ENCODE data around the gene ABRACL.
"Not testable (repeated sequence)": the region's sequence is repeated elsewhere in the genome, so short reads cannot be mapped to it uniquely, and the experiment has no call there.

Gene ABRACL, protein sequence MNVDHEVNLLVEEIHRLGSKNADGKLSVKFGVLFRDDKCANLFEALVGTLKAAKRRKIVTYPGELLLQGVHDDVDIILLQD

DNA sequence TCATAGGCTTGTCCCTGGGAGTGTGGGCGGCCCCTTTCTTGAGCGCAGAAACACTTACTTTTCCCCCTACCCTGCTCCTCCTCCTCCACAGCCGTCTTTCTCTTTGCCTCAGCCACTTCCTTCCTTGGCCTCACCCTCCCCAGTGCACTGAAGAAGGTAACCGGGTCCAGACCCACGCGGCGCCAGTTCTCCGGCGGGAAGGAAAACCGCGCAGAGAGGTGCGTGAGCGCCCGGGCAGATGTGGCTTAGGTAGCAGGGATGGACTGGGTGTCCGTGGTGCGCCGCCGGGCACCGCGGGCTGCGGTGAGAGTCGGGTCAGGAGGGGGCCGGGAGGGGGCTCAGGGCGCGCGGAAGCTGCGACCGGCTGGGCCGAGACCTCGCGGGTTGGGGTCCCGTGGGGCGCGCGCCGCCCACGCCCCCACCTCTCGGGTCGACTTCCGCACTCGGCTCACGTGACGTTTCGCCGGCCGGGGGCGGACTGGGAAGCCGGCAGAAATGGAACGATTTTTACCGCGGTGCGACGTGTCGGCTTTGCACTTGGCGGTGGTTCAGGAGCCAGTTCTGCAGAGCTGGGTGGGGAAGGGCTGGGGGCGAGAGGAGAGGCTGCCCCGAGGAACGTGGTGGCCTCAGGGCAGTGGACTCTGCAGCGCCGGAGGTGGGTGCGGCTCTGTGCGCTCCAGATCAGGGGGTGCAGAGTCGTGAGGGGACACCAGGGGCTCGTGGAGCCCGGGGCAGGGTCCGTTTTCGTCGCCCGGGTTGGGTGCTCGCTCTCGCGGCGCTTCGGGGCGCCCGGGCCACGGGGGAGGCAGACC, at the start of gene ABRACL:
Gene ABRACL (plus strand): TSS at position 88 of the 812 bp plus-strand sequence. CDS start 5,416 bp downstream, outside the sequence.
- DNase-seq = peak; percentile 62

DNA sequence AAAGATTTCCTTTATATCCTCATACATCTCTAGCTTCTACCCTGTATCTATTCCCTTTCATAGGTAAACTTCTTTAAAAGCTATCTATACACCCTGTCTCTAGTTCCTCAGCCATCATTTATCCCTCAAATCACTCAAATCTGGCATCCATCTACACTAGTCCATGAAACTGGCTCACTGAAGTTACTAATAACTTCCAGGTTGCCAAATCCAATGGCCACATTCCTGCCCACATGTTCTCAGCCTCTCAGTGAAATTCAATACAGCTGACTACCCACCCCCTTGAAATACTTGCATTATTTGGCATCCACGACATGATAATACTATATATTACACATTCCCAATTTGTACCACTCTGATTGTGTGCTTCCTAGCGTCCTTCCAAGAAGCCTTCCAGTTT, 49.2 kb upstream of the ABRACL start:
- no peak for DNase-seq

DNA sequence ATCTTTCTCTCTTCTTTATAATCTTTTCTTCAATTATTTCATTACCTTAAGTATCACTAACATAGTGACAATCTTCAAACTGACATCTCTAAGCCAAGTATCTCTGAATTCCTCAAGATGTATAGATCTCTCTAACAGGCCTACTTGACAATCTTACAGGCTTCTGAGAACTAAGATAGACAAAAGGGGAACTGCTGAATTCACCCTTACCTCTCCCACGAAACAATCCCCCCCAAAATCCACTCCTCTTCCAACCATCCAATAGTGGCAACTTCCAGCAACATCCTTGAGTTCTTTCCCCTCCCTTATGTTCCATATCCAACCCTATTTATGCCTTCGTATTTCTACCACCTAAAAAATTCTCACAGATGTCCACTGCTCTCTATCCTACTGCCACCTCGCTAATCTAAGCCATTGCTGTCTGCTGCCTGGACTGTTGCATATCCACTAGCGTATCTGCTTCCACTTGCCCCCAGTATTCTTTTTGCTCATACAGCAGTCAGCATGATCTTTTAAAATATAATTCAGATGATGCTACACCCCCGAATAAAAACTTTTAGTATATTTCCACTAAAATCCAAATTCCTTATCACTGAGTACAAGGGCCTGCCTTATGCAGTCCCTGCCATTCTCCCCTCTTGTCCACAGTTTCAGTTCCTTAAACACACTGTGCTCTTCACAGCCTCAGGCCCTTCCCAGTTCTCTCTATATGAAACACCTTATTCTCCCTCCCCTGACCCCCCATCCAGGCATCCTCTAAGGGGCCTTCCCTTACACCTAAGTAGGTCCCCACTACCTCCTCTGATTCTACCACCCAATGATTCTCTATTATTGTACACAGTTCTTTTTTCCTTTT, 48.5 kb upstream of the ABRACL start:
- DNase-seq = no peak

DNA sequence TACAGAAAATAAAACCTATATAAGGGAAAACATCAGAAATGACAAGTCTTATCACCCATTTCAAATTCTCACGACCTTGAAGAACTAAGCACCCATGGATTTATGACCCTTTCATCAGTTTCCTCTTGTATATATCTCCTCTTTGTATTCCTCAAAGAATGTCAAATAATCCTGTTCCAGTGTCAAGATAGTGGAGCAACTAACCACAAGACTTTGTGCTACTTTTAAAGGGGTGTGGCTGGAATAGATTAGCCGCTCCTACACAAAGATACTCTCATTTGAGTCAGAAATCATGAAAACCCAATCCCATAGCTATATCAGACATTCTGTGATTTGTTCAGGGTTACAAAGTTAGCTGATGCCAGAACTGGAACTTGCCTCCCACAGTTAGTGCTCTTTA, 47.1 kb upstream of the ABRACL start:
- no peak for DNase-seq

DNA sequence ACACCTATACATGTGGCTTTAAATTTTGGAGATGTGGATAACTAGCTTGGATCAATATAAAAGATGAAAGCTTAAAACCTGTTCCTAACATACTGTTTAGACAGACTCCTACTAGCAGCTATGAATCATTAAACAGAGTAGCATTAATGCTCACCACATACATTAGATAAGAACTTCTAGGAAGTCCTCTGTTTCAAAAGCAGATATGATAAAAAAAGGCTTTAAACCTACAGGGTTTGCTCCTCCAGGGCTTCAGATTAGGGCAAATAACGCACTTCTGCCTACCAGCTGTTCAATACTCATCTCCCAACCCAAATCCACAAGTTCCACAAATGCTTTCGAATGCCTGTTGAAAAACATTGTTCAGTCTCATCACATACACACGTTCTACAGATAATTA, 42.0 kb upstream of the ABRACL start:
- DNase-seq = no peak

DNA sequence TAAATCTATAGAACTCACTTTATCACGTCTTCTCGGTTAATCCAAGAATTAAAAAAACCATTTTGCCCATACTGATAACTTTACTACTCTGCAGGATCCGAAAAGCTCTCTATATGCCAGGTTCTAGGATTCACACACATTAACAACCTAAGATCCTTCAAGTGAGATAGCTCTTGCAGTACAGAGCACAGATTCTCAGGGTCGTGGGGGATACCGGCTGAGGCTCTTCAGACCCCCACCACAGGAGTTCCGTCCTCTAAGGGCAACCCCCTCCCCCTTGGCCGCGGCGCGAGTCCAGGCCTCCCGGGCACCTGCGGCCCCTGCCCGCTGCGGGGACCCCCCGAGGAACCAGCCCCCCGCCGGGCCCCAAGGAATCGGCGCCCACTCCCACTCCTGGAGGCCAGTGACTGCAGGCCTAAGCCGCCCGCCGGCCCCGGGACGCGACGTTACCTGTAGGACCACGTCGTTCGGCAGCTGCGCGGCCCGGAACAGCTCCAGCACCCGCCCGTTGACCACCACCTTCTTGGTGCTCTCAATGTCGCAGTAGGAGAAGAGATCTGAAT, 41.4 kb upstream of the ABRACL start:
- no peak for DNase-seq

DNA sequence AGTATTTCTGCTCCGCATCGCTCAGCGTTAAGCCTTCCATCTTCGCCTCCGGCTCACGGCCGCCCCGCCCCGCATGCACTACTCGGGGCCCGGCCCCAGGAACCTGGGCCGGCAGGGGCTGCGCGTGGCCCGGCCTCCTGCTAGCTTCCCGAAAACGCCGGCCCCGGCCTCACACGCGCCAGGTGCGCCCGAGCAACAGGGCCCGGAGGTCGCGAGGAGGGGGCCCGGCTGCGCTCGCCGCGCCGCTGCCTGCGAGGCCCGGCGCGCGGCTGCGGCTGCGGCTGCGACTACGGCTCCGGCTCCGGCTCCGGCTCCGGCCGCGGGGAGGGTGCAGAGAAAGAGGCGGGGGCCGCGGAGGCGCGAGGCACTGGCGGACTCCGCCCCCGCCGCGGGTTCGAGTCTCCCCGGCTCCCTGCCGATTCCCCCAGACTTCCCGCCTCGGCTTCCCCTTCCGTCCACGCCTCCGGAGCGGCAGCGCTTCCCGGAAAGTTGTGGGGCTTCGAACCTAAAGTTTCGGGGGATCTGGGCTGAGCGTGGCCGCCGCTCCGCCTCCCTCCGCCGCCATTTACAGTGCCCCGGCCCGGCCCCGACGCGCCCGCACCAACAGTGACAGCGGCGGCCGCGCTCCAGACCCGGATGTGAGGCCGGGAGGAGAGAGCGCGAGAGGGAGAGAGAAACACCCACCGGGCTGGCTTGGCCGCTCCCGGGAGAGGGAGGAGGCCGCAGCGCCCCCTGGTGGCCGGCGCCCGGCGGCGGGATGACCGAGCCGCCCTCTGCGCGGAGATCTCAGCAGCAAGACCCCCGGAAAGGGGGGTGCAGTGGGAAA, 40.7 kb upstream of the ABRACL start, which contains the start of gene REPS1:
Gene REPS1 (minus strand): TSS at position 611 of the 826 bp plus-strand sequence. CDS start 571 bp downstream, at position 40.
- peak; percentile 87 for DNase-seq

DNA sequence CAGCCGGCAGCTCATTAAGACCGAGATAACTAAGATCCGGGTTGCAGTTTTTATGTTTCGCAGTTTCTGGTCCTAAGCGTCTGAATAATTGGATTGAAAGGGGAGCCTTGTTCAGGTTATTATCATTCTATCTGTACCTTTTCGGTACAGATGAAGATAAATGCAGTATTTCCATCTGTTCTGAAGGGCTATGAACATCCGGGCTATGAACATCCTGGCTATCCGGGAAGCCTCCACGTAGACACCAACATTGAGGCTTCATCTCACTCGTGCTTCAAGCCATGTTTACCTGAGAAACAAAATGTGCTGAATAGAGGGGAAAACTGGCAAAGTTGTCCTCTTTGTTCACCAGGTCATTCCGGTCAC, 40.1 kb upstream of the ABRACL start:
- no peak for DNase-seq

DNA sequence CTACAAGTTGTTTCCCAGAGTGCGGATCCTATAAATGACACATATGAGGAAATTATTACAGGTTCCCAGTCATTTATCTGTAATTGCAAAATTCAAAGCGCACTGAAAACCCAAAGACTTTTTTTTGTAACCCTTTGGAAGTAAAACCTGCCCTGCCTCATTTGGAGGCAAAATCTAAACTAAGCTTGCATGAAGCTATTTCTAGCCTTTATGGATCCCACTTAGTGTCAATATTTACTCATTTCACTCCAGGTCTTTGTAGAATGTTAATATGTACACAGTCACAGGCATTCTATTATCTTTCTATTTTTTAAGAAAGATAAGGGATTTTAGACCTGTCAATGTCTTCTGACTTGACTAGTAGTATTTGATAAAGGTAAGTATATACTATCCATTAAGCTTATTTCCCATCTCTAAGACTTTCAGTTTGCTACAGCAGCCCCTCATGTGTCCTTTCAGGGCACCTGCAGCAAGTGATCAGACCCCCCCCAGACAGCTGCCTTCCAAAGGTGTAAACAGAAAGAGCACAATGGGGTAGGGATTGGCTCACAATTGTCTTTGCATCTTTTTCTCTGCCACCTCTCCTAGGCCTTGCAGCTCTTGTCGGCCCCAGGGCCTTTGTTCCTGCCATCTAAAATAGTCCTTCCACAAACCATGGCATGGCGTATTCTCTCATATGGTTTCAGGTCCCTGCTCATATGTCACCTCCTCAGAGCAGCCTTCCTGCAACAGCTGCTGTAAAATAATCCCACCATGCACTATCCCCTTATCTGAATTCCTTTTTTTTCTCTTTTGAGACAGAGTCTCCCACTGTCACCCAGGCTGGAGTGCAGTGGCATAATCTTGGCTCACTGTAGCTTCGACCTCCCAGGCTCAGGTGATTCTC, 39.2 kb upstream of the ABRACL start:
- no peak for DNase-seq

DNA sequence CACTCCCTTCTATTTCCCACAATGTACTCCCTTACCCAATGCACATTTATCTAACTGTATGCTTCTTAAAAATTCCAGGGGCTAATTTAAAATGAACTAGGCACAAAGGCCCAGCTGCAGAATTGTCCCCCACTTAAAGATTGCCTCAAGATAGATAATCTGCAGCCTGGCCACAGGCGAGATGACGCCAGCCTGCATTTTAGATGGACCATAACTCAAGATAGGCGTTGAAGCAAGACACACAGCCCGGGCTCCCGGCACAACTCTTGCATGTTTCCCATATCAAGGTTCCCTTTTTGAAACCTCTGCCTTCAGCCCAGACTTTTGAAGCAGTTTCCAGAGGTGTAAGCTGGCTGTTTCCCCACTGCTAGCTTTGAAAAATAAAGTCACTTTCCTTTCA, 37.3 kb upstream of the ABRACL start:
- DNase-seq = no peak

DNA sequence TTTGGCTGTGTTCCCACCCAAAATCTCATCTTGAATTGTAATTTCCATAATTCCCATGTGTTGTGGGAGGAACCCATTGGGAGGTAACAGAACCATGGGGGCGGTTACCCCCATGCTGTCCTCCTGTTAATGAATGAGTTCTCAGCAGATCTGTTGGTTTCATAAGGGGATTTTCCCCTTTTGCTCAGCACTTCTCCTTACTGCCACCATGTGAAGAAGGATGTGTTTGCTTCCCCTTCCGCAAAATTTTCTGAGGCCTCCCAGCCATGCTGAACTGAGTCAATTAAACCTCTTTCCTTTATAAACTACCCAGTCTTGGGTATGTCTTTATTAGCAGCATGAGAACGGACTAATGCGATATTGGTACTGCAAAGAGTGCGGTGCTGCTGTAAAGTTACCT, 35.6 kb upstream of the ABRACL start:
- not testable (repeated sequence) for DNase-seq

DNA sequence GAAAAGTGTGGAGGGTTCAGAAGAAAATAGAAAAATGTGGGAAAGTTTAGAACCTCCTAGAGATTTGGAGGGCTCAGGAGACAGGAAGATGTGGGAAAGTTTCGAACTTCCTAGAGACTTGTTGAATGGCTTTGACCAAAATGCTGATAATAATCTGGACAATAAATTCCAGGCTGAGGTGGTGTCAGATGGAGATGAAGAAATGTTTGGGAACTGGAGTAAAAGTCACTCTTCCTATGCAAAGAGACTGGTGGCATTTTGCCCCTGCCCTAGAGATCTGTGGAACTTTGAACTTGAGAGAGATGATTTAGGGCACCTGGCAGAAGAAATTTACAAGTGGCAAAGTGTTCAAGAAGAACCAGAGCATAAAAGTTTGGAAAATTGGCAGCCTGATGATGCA, 35.1 kb upstream of the ABRACL start:
- DNase-seq = not testable (repeated sequence)

DNA sequence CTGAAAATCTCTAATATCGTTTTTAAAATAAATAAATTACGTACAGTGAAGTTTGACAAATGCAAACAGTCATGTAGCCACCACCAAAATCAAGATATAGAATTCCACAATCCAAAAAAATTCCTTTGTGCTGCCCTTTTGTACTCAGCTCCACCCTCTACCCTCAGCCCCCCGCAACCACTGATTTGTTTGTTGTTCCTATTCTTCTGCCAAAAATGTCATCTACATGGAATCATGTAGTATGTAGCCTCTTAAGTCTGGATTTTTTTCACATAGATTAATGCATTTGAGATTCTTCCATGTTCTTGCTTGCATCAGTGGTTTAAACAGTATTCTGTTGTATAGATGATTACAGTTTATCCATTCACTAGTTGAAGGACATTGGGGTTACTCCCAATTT, 32.0 kb upstream of the ABRACL start:
- DNase-seq = no peak

DNA sequence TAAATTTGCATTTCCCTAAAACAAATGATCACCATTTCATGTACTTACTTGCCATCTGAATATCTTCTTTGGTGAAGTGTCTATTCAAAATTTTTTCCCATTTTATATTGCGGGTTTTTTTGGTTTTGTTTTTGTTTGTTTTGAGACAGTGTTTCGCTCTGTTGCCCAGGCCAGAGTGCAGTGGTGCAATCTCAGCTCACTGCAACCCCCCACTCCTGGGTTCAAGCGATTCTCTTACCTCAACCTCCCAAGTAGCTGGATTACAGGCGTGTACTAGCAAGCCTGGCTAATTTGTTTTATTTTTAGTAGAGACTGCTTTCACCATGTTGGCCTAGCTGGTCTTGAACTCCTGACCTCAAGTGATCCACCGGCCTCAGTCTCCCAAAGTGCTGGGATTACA, 31.4 kb upstream of the ABRACL start:
- DNase-seq = no peak

DNA sequence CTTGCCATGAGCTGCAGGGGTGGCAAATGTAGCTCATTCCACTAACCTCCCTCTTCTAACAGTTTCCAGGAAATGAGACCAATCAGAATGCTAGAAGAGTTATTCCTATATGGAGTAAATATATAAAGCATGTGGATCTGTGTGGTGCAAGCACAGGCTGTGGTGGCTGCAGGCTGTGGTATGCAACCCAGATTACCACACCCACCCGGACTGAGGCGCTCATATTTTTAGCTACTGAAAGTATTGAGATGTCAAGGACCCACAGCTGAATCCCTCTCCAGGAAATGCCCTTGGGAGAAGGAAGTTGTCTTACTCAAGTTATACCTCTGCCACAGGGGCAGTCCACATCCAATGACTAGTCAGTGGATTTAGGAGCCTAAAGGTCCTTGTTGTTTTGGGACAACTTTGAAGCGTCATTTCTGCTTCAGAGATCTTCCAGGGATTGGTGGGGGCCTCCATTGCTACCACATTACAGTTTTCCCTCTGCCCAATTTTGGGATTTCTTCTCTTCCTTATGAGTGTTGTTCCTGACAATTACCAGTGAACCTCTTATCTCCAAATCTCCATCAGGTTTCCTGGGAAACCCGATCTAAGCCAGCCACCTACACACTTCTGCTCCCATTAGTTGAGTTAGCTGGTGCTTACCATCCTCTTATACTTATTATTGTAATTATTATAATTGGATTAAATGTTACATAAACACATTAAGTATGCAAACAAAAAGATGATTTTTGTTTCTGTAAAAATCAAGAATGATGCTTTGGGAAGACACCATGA, 28.4 kb upstream of the ABRACL start:
- no peak for DNase-seq

DNA sequence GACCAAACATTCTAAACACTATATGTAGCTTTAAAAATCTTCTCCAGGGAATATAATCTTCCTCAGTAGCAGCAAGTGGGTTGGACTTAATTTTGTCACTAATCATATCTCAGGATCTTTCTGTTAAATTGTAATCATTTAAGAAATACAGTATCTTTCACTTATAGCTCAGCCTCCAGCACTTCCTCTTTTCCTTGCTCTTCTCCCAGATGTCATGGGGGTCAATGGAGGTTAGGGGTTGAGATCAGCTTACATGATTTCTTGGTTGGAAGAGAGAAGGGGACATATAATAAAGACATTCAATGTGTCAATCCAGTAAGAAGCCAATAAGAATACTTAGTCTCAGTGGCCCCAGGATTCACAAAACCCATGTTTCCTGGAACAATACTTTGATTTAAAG, 24.8 kb upstream of the ABRACL start:
- no peak for DNase-seq

DNA sequence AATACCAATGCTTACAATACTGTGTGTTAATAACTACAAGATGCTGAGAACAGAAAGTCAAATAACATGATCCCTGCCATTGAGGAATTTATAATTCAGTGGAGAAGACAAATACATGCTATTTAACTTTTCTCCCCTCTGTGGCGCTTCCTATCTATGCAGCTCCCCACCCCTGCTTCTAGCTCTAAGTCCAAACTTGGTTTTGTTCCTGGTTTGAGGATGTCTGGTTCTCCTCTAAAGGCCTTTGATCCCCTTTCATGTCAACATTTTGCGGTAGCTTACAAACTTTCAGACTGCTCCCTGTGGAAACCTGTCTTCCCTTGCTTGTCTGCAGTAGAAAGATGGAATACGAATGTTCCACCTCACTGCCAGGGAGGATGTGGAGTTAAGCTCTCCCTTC, 22.1 kb upstream of the ABRACL start:
- DNase-seq = no peak

DNA sequence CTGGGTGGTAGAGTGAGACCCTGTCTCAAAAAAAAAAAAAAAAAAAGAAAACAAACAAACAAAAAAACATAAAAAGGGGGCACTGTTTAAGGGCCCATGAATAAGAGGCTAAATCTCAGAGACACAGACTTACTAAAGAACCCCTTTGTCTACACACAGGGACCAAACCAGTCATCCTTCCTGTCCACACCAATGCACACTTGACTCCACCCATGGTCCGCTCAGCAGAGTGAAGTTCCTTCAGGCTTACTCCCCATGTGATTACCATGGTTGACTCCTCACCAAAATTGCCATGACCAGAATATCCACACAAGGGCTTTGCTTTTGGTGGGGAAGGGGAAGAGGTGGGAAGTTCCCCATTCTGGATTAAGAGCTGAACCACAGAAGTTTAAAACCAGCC, 21.1 kb upstream of the ABRACL start:
- DNase-seq = no peak

DNA sequence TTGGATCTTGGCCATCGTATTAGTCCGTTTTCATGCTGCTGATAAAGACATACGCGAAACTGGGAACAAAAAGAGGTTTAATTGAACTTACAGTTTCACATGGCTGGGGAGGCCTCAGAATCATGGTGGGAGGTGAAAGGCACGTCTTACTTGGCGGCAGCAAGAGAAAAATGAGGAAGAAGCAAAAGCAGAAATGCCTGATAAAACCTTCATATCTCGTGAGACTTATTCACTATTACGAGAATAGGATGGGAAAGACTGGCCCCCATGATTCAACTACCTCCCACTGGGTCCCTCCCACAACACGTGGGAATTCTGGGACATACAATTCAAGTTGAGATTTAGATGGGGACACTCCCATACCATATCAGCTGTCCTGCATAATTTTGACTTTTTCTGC, 20.4 kb upstream of the ABRACL start:
- DNase-seq = no peak

DNA sequence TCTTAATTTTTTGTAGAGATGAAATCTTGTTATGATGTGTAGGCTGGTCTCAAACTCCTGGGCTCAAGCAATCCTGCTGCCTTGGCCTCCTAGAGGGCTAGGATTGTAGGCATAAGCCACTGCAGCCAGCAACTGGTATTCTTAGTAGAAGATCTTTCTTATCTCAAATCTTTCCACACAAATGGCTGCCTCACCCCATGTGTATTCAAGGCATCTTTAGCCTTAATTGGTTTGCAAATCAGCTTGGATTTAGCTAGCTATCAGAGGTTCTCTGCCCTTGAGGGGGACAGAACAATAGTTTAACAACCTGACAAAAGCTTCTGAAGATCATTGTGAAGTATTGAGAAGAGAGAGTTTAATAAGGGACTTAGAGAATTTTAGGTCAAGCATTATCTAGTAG, 17.9 kb upstream of the ABRACL start:
- no peak for DNase-seq

DNA sequence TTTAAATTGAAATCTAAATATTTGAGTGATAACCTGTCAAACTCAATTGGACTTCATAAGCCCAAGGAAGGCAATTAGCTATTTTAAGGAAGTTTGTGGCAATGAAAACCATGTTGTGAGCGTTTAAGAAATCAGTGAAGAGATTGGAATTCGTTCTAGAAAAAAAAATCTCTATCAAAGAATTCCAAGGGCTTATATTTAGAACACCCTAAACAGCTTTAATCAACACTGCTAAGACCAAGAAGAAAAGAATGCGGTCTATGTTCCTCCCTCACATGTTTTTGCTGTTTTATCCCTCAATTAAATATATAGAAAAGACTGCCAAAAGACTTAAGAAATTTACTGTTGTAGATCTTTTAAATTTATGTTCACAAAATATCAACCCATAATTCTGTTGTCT, 16.6 kb upstream of the ABRACL start:
- no peak for DNase-seq

Measured in activated CD4-positive, alpha-beta T cell treated with anti-CD3 and anti-CD28 coated beads, Interleukin-2, amount 50 U/mL, for 1 hour (primary cell).